GM12878 (cell line): ENCODE data around the gene BBS10. TPM values are rescaled to one million over a fixed set of nuclear protein-coding genes. Genes with fewer than 3 reads are reported as not detected.

Experiments
- ATAC-seq: fragments of 200-7000 bp; cut with Tn5 transposase; 3 replicates; pipeline ENCODE4 v1.9.1; 2020; ENCODE audit warnings: mild to moderate bottlenecking, moderate library complexity
- BruUV-seq: library from RNA; stranded (reverse); fragments of 400-500 nt; replicated peaks from 2 replicates; lab custom pipeline; 2021; lab: Mats Ljungman, UMichigan
- CTCF ChIA-PET: fragments of 300-600 bp; sonication (Branson Sonifier 250); formaldehyde crosslinking; extraction: SDS; loops from one replicate; lab custom pipeline; 2021; ENCODE audit warnings: inconsistent platforms; lab: Yijun Ruan, JAX
- POLR2A ChIA-PET: fragments of 350-600 bp; formaldehyde crosslinking; extraction: SDS; loops from one replicate; lab custom pipeline; 2021; ENCODE audit warnings: inconsistent platforms; lab: Charles Lee
- RAD21 ChIA-PET: fragments of 300-600 bp; sonication (Branson Sonifier 250); formaldehyde crosslinking; loops from one replicate; lab custom pipeline; 2023; ENCODE audit warnings: antibody characterized with exemption; ENCODE audit not compliant: unreplicated experiment; lab: Charles Lee
- SMC1A ChIA-PET: fragments of 300-600 bp; sonication (Branson Sonifier 250); formaldehyde crosslinking; loops from one replicate; lab custom pipeline; 2023; ENCODE audit not compliant: unreplicated experiment, uncharacterized antibody; lab: Charles Lee
- DNase-seq: peaks from one replicate; pipeline ENCODE4 v3.0.0-alpha.2; 2011; ENCODE audit warnings: low read depth, low spot score
- FAIRE-seq: peaks from 3 replicates; lab custom pipeline; 2011; peaks lifted over from hg19 to GRCh38; lab: Jason Lieb, UNC
- H2AFZ ChIP-seq: 2 replicates; pipeline ENCODE4 v1.6.0; 2011; ENCODE audit warnings: low read depth, low read length, control low read depth; ENCODE audit not compliant: control insufficient read depth
- H3K27ac ChIP-seq: 2 replicates; pipeline ENCODE4 v1.5.1; 2011; ENCODE audit warnings: control low read depth; ENCODE audit not compliant: control insufficient read depth, insufficient read depth
- H3K27me3 ChIP-seq, 2 experiments: replicated peaks in 1 of 2; 2 replicates each; pipeline versions ENCODE4 v1.6.0 to v1.6.1; 2011; ENCODE audit warnings: low read length in 1 of 2; ENCODE audit not compliant: control insufficient read depth in 2 of 2, insufficient read depth in 2 of 2
- H3K36me3 ChIP-seq, 2 experiments: 2 replicates each; pipeline ENCODE4 v1.5.1; 2011; ENCODE audit warnings: low read length in 1 of 2; ENCODE audit not compliant: control insufficient read depth in 2 of 2, insufficient read depth in 2 of 2
- H3K4me1 ChIP-seq: 2 replicates; pipeline ENCODE4 v1.6.1; 2011; ENCODE audit warnings: mild to moderate bottlenecking, low read length, moderate library complexity, mixed read lengths; ENCODE audit not compliant: control insufficient read depth, insufficient read depth
- H3K4me2 ChIP-seq: 2 replicates; pipeline ENCODE4 v1.6.0; 2011; ENCODE audit warnings: control low read depth; ENCODE audit not compliant: control insufficient read depth, insufficient read depth
- H3K4me3 ChIP-seq: fragments of 200-600 bp; sonication (generic); 2 replicates; pipeline ENCODE4 v1.5.1; 2016
- H3K79me2 ChIP-seq: 2 replicates; pipeline ENCODE4 v1.6.0; 2011; ENCODE audit warnings: low read length; ENCODE audit not compliant: control insufficient read depth, insufficient read depth
- H3K9ac ChIP-seq: 2 replicates; pipeline ENCODE4 v1.8.0; 2011; ENCODE audit warnings: low read length, control low read depth, mixed read lengths; ENCODE audit not compliant: control insufficient read depth, insufficient read depth
- H3K9me3 ChIP-seq: replicated peaks from 3 replicates; pipeline ENCODE4 v1.5.1; 2011; ENCODE audit warnings: mild to moderate bottlenecking, low read length; ENCODE audit not compliant: control insufficient read depth, insufficient read depth
- H4K20me1 ChIP-seq: 2 replicates; pipeline ENCODE4 v1.6.0; 2011; ENCODE audit not compliant: control insufficient read depth, insufficient read depth
- KDM1A ChIP-seq: fragments of 200-600 bp; sonication (generic); IDR thresholded peaks from 2 replicates; pipeline ENCODE4 v1.6.1; 2016; ENCODE audit warnings: borderline replicate concordance
- MXI1 ChIP-seq: fragments of 150-350 bp; IDR thresholded peaks from 2 replicates; pipeline ENCODE4 v1.6.1; 2011; ENCODE audit warnings: low read depth, mild to moderate bottlenecking, inconsistent platforms, low read length, improper control_type of control experiment
- RAD21 ChIP-seq: IDR thresholded peaks from 2 replicates; pipeline ENCODE4 v1.6.1; 2011; ENCODE audit warnings: mild to moderate bottlenecking, low read depth, low read length, moderate library complexity; ENCODE audit not compliant: insufficient read depth
- SMAD5 ChIP-seq: IDR thresholded peaks from 2 replicates; pipeline ENCODE4 v1.6.1; 2016; ENCODE audit warnings: antibody characterized with exemption, low read depth
- ZNF217 ChIP-seq: fragments of 450-650 bp; IDR thresholded peaks from 2 replicates; pipeline ENCODE4 v1.6.1; 2017; ENCODE audit warnings: antibody characterized with exemption, mild to moderate bottlenecking
- WGBS: methylation state at CpG from one replicate; pipeline ENCODE4 v1.1.6; 2016; ENCODE audit warnings: low lambda C conversion rate; ENCODE audit not compliant: insufficient replicate concordance, insufficient coverage; ENCODE audit errors: missing lambda C conversion rate; 5-methylcytosine and 5-hydroxymethylcytosine counted together
- in situ Hi-C: fragments of 300-500 bp; cut with MboI; formaldehyde crosslinking; loops from 9 replicates; pipeline ENCODE4 v1.14.3; 2018; ENCODE audit warnings: mixed read lengths
- intact Hi-C: fragments of 100-400 bp; cut with micrococcal nuclease; formaldehyde crosslinking; loops from one replicate; pipeline ENCODE4 v1.14.2; 2022; ENCODE audit not compliant: unreplicated experiment
- polyA plus RNA-seq, 11 experiments: library from polyadenylated mRNA; depleted of rRNA in 4 of 11; unstranded in 6 of 11; stranded (reverse) in 5 of 11; fragments of >200 nt; fragmentation: Nextera tagmentation in 4 of 11; fragmentation: Illumina TruSeq in 1 of 11; extraction: Ambion mirVana in 4 of 11; extraction: Trizol in 1 of 11; gene quantifications; 1 replicate in 1 of 11; 2 replicates in 10 of 11; pipeline versions ENCODE4 v1.2.1 to v1.2.3, GENCODE V29; 2011 to 2016; ENCODE audit warnings: inconsistent platforms in 2 of 11, missing spikeins in 2 of 11, low read depth in 1 of 11
- total RNA-seq, 4 experiments: library from RNA; depleted of rRNA in 3 of 4; stranded (reverse); fragments of >200 nt in 3 of 4; fragmentation: Illumina TruSeq in 1 of 4; extraction: Trizol in 1 of 4; gene quantifications; 2 replicates each; pipeline versions ENCODE4 v1.2.1 to v1.2.3, GENCODE V29; 2013 to 2021
- TF ChIP-seq, protein P1 (sequence below): IDR thresholded peaks from 2 replicates; pipeline ENCODE4 v1.6.1; 2011; ENCODE audit warnings: low read depth, mild to moderate bottlenecking, low read length, moderate library complexity, borderline replicate concordance; ENCODE audit errors: extremely low read depth
- TF ChIP-seq, protein P2 (sequence below): fragments of 450-650 bp; IDR thresholded peaks from 2 replicates; pipeline ENCODE4 v1.6.1; 2017; ENCODE audit warnings: mild to moderate bottlenecking

BBS10 gene
- total and polyA plus RNA-seq, 10 of the 15 experiments (the other 5 are each of a cell fraction or from before 2014, with no cell fraction given) = 1.2 to 9.8 (median 5.9) TPM

DNA sequence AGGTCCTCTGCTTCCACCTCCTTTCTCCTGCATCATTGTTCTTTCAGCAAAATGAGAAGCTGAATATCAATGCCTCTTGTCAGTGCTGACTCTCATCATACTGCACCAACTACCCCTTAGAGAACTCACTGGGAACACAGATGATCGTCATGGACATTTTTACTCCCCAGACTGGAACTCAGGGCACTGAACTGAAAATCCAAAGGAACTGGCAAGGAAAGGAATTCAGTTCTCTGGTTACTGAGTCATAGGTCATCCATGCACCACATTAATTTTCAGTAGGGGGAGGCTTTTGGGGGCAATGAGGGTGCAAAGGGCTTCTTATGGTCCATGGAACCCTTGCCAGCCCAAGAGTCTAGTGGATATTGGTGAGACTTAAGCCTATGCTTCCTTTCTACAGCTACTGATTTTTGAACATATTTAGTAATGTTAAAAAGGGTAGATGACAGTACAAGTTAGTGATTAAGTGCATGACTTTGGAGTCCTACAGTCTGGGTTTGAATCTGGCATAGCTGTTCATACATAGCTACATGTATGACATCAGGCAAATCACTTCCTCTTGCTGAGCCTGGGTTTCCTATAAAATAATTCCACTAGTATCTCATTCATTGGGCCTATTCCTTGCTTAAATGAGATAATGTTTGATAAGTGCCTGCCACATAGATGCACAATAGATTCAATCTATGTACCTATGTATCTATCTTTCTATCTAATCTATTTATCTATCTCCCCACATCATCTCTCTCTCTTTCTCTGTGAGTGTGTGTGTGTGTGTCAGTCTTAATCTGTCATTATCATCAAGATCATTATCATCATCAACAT lies 29.2 kb downstream of the BBS10 start:
- Histone ChIP-seq H3K79me2 (no peaks in the 10 kb centered on the region), H3K27ac (no peak overlapping the region), H4K20me1 (no peaks in the 10 kb centered on the region), H3K36me3 (no peaks in the 10 kb centered on the region), H3K4me2 (no peak overlapping the region), H3K27me3 (no peaks in the 10 kb centered on the region; a peak in 1 of 4 replicates), H3K9ac (no peak overlapping the region), H3K9me3 (no peaks in the 10 kb centered on the region), H3K4me3 (no peak overlapping the region), H3K4me1 (no peaks in the 10 kb centered on the region), H2AFZ (no peak overlapping the region)
- in situ Hi-C loops (no loop called here), intact Hi-C loops (no loop called here)
- TF ChIP-seq, protein P1, sequence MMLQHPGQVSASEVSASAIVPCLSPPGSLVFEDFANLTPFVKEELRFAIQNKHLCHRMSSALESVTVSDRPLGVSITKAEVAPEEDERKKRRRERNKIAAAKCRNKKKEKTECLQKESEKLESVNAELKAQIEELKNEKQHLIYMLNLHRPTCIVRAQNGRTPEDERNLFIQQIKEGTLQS = no peak
- TF ChIP-seq MXI1 = no peak
- TF ChIP-seq, protein P2, sequence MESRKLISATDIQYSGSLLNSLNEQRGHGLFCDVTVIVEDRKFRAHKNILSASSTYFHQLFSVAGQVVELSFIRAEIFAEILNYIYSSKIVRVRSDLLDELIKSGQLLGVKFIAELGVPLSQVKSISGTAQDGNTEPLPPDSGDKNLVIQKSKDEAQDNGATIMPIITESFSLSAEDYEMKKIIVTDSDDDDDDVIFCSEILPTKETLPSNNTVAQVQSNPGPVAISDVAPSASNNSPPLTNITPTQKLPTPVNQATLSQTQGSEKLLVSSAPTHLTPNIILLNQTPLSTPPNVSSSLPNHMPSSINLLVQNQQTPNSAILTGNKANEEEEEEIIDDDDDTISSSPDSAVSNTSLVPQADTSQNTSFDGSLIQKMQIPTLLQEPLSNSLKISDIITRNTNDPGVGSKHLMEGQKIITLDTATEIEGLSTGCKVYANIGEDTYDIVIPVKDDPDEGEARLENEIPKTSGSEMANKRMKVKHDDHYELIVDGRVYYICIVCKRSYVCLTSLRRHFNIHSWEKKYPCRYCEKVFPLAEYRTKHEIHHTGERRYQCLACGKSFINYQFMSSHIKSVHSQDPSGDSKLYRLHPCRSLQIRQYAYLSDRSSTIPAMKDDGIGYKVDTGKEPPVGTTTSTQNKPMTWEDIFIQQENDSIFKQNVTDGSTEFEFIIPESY = no peak
- no peak for TF ChIP-seq SMAD5
- no peak for TF ChIP-seq ZNF217
- TF ChIP-seq RAD21 = no peak
- TF ChIP-seq KDM1A = no peak
- ChIA-PET SMC1A (no interaction called here), POLR2A (no interaction called here), RAD21 (no interaction called here), CTCF (no interaction called here)
- no peak for DNase-seq
- ATAC-seq = no peak
- no TSS peak for BruUV-seq
- FAIRE-seq = no peak
- 38% methylated on average over 1 of the region's 1 CpG for WGBS
